AG09319 (cell line): ENCODE measurements around the gene PAIP2.

ENCODE experiments used
- DNase-seq: peaks from one replicate; pipeline ENCODE4 v3.0.0-alpha.2; 2010; ENCODE audit warnings: low read depth; ENCODE audit errors: extremely low read depth
- TF ChIP-seq, protein P1 (sequence below): IDR thresholded peaks from 2 replicates; pipeline ENCODE4 v1.5.1; 2011; ENCODE audit warnings: low read depth, mild to moderate bottlenecking, inconsistent platforms, low read length, moderate library complexity

The PAIP2 gene

GRCh38 chr5:139379626-139380449 is 38.2 kb downstream of the PAIP2 start:
- TF ChIP-seq, protein P1, sequence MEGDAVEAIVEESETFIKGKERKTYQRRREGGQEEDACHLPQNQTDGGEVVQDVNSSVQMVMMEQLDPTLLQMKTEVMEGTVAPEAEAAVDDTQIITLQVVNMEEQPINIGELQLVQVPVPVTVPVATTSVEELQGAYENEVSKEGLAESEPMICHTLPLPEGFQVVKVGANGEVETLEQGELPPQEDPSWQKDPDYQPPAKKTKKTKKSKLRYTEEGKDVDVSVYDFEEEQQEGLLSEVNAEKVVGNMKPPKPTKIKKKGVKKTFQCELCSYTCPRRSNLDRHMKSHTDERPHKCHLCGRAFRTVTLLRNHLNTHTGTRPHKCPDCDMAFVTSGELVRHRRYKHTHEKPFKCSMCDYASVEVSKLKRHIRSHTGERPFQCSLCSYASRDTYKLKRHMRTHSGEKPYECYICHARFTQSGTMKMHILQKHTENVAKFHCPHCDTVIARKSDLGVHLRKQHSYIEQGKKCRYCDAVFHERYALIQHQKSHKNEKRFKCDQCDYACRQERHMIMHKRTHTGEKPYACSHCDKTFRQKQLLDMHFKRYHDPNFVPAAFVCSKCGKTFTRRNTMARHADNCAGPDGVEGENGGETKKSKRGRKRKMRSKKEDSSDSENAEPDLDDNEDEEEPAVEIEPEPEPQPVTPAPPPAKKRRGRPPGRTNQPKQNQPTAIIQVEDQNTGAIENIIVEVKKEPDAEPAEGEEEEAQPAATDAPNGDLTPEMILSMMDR, result no peak
- no peak for DNase-seq

DNA sequence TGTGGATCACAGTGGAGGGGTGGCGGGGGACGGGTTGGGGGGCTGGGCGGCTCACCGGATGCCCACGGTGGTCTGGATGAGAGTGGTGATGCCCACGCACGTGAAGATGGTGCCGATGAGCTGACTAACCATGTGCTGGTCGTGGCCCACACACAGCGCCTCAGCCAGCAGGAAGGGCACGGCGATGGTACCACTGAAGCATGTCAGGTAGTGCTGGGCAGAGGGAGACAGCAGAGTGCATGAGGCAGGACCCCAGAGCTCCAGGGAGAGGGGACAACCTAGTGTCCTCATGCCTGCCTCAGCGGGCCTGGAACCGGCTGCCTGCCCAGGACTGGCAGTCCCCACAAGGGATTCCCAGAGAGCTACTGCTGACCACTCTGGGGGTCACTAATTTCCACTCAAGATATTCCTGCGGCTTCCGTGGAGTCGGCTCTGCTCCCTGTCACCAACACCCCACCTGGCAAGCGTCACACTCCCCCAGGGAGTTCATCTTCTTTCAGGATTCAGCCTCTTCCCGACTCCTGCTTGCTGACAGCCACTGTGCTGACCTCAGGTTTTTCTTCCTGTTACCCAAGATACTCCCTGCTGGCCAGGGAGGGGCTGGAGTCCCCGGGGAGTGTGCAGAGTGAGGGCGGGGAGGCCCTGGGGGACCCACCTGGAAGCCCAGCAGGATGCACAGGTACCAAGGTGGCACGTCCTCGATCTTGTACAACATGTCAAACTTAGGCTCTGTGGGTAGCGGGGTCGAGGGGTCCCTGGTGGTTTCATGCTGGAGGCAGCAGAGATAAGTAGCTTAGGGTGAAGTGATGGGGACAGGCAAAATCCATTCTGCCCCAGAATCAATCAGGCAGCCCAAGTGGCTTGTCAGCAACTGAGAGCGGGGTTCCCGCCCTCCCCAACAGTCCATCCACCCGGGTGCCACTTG is 40.4 kb downstream of the PAIP2 start:
- DNase-seq, result no peak
- TF ChIP-seq, protein P1, result no peak

- no peak for DNase-seq
- TF ChIP-seq, protein P1, result no peak
Measured at GRCh38 chr5:139382807-139383206, 41.2 kb downstream of the PAIP2 start.

- TF ChIP-seq, protein P1, result no peak
- no peak for DNase-seq
Measured at GRCh38 chr5:139383275-139383992, 41.8 kb downstream of the PAIP2 start, which contains the start of gene SLC23A1. TSS of gene SLC23A1 (minus strand) at chr5:139383297. CDS start at chr5:139383253, 44 bp downstream.

DNA sequence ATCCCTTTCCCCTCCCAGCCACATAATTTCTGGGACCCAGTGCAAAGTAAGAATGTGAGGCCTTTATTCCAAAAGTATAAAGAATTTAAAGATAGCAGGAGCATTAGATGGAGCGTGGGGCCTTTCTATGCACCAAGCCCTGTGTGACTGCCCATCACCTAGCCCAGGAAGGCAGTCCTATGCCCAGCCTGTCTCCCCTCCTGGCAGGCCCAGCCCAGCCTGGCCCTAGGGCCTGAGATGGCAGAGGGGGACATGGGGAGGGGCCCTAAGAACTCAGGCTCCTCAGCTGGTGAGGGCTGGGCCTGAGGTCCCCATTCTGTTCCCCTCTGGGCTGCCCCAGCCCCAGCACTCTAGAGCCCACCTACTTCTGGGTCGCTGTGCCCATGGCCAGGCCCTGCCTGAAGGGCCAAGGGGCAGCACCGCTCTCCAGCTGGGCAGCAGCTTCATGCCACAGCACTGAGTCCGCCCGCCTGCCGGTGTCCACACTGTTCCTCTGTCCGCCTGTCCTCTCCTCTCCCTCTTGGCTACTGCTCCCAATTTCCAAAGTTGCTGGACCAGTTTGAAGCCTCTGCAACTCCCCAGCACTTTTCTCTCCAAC is 42.4 kb downstream of the PAIP2 start:
- TF ChIP-seq, protein P1, result no peak

DNA sequence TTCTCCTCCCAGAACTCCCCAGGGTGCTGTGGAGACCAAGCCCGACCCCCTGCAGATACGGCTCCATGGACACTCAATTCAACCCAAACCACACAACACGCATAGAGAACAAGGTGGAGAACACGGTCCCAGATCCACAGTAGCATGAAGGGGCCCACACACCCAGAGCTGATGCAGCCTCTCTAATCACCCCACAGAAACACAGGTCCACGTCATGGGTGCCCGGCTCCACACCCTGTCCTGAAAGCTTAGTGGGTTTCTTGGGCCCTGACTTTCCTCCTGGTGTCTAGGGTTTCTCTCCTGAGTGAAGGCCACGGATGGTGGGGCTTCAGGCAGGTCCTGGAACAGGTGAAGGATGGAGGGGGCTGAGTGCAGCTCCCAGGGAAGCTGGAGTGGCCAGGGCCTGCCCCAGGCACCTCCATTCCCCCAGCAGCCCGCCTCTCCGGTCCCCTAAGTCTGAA is 43.0 kb downstream of the PAIP2 start:
- TF ChIP-seq, protein P1, result no peak
- no peak for DNase-seq

More for the DNA sequence above, 42.4 kb downstream of the PAIP2 start:
- DNase-seq, result no peak
